IgD-negative memory B cell (primary cell): ENCODE measurements around the gene PITPNC1. TPM values are rescaled to one million over a fixed set of nuclear protein-coding genes. Genes with fewer than 3 reads are reported as not detected.
"Not testable (repeated sequence)": the region's sequence is repeated elsewhere in the genome, so short reads cannot be mapped to it uniquely, and the experiment has no call there.

ENCODE experiments used
- H3K27ac Mint-ChIP-seq, 3 donors: one replicate each; pipeline ENCODE4 v1.8.0; 2020 to 2022; ENCODE audit warnings: mild to moderate bottlenecking in 3 of 3, mixed read lengths in 3 of 3, moderate library complexity in 1 of 3
- H3K27me3 Mint-ChIP-seq: one replicate; pipeline ENCODE4 v1.8.0; 2021; ENCODE audit warnings: mixed read lengths
- H3K36me3 Mint-ChIP-seq: one replicate; pipeline ENCODE4 v1.8.0; 2020; ENCODE audit warnings: mild to moderate bottlenecking, mixed read lengths
- H3K4me1 Mint-ChIP-seq, 3 donors: one replicate each; pipeline ENCODE4 v1.8.0; 2020 to 2022; ENCODE audit warnings: mixed read lengths in 3 of 3, mild to moderate bottlenecking in 1 of 3
- H3K4me3 Mint-ChIP-seq, 4 donors: one replicate each; pipeline ENCODE4 v1.8.0; 2020 to 2022; ENCODE audit warnings: mild to moderate bottlenecking in 4 of 4, mixed read lengths in 4 of 4, moderate library complexity in 3 of 4
- H3K9me3 Mint-ChIP-seq, 3 donors: one replicate each; pipeline ENCODE4 v1.8.0; 2020 to 2021; ENCODE audit warnings: mixed read lengths in 3 of 3, mild to moderate bottlenecking in 1 of 3
- polyA plus RNA-seq: library from polyadenylated mRNA; unstranded; fragments of 300-500 nt; fragmentation: Illumina TruSeq; gene quantifications from one replicate; pipeline ENCODE4 v1.2.3, GENCODE V29; 2021

Gene PITPNC1
- polyA plus RNA-seq, 1 donor from 2014 or later: 26.0 TPM

- Mint-ChIP-seq H3K4me3 (no peak overlapping the region), H3K27ac (no peak overlapping the region), H3K36me3 (no peaks in the 10 kb centered on the region), H3K9me3 (peaks cover 6 to 7% (median 7%) of the 10 kb centered on the region in 3 donors), H3K27me3 (peaks cover 2% of the 10 kb centered on the region), H3K4me1 (peaks cover 3 to 10% (median 6%) of the 10 kb centered on the region in 3 donors)
These were observed 84.8 kb downstream of the PITPNC1 start for GRCh38 chr17:67461876-67462275.

GRCh38 chr17:67466251-67466796 lies 89.2 kb downstream of the PITPNC1 start:
- no peaks in the 10 kb centered on the region for H3K27me3 Mint-ChIP-seq
- no peak overlapping the region for H3K27ac Mint-ChIP-seq
- H3K4me1 Mint-ChIP-seq: peaks cover 6 to 10% (median 9%) of the 10 kb centered on the region in 3 donors
- peaks cover 0 to 2% (median 0%) of the 10 kb centered on the region in 3 donors for H3K9me3 Mint-ChIP-seq
- H3K4me3 Mint-ChIP-seq: no peak overlapping the region
- no peaks in the 10 kb centered on the region for H3K36me3 Mint-ChIP-seq

GRCh38 chr17:67467500-67468455 lies 90.7 kb downstream of the PITPNC1 start:
- peaks cover 0 to 5% (median 2%) of the 10 kb centered on the region in 3 donors for H3K9me3 Mint-ChIP-seq
- peak overlapping the region in 2 of 4 donors; percentile 15 to 78 for H3K4me3 Mint-ChIP-seq
- no peaks in the 10 kb centered on the region for H3K27me3 Mint-ChIP-seq
- peaks cover 6 to 10% (median 9%) of the 10 kb centered on the region in 3 donors for H3K4me1 Mint-ChIP-seq
- peaks cover 4% of the 10 kb centered on the region for H3K36me3 Mint-ChIP-seq
- peak overlapping the region in 1 of 3 donors; percentile 48 for H3K27ac Mint-ChIP-seq

- no peak overlapping the region for H3K27ac Mint-ChIP-seq
- H3K9me3 Mint-ChIP-seq: peaks cover 0 to 5% (median 2%) of the 10 kb centered on the region in 3 donors
- no peak overlapping the region for H3K4me3 Mint-ChIP-seq
- peaks cover 6 to 10% (median 7%) of the 10 kb centered on the region in 3 donors for H3K4me1 Mint-ChIP-seq
- peaks cover 4% of the 10 kb centered on the region for H3K36me3 Mint-ChIP-seq
- H3K27me3 Mint-ChIP-seq: no peaks in the 10 kb centered on the region
These were observed 92.3 kb downstream of the PITPNC1 start for GRCh38 chr17:67469208-67469980.

GRCh38 chr17:67470163-67470562 lies 93.1 kb downstream of the PITPNC1 start:
- no peak overlapping the region for H3K4me3 Mint-ChIP-seq
- H3K36me3 Mint-ChIP-seq: peaks cover 4% of the 10 kb centered on the region
- peaks cover 1% of the 10 kb centered on the region for H3K27me3 Mint-ChIP-seq
- no peak overlapping the region for H3K27ac Mint-ChIP-seq
- H3K4me1 Mint-ChIP-seq: peaks cover 8 to 10% (median 8%) of the 10 kb centered on the region in 3 donors
- peaks cover 0 to 5% (median 2%) of the 10 kb centered on the region in 3 donors for H3K9me3 Mint-ChIP-seq

GRCh38 chr17:67471118-67471517 lies 94.0 kb downstream of the PITPNC1 start:
- Mint-ChIP-seq H3K9me3 (peaks cover 0 to 5% (median 2%) of the 10 kb centered on the region in 3 donors), H3K27me3 (peaks cover 1% of the 10 kb centered on the region), H3K36me3 (peaks cover 4% of the 10 kb centered on the region), H3K4me3 (no peak overlapping the region), H3K27ac (no peak overlapping the region), H3K4me1 (peaks cover 13 to 17% (median 14%) of the 10 kb centered on the region in 3 donors)

- H3K9me3 Mint-ChIP-seq, H3K4me3 Mint-ChIP-seq, H3K27me3 Mint-ChIP-seq, H3K36me3 Mint-ChIP-seq, H3K27ac Mint-ChIP-seq: not testable (repeated sequence)
- peaks cover 12 to 14% (median 14%) of the 10 kb centered on the region in 3 donors for H3K4me1 Mint-ChIP-seq
These were observed 95.5 kb downstream of the PITPNC1 start for GRCh38 chr17:67472606-67473005.

- Mint-ChIP-seq H3K4me1 (peaks cover 7 to 12% (median 12%) of the 10 kb centered on the region in 3 donors), H3K36me3 (peaks cover 6% of the 10 kb centered on the region), H3K4me3 (peak overlapping the region in 1 of 4 donors; percentile 9), H3K27ac (no peak overlapping the region), H3K9me3 (peaks cover 0 to 5% (median 2%) of the 10 kb centered on the region in 3 donors), H3K27me3 (peaks cover 1% of the 10 kb centered on the region)
These were observed 97.1 kb downstream of the PITPNC1 start for GRCh38 chr17:67474081-67474661.

- Mint-ChIP-seq H3K9me3 (peaks cover 0 to 5% (median 2%) of the 10 kb centered on the region in 3 donors), H3K27me3 (peaks cover 1% of the 10 kb centered on the region), H3K4me3 (peak overlapping the region in 2 of 4 donors; percentile 14 to 61), H3K4me1 (peaks cover 7 to 12% (median 12%) of the 10 kb centered on the region in 3 donors), H3K36me3 (peaks cover 6% of the 10 kb centered on the region), H3K27ac (peak overlapping the region in 2 of 3 donors; percentile 24 to 55)
These were observed 98.3 kb downstream of the PITPNC1 start for GRCh38 chr17:67475161-67475937.

GRCh38 chr17:67476787-67477335 lies 99.8 kb downstream of the PITPNC1 start:
- H3K27ac Mint-ChIP-seq: no peak overlapping the region
- peaks cover 1% of the 10 kb centered on the region for H3K27me3 Mint-ChIP-seq
- H3K4me1 Mint-ChIP-seq: peaks cover 7 to 12% (median 12%) of the 10 kb centered on the region in 3 donors
- peaks cover 0 to 1% (median 0%) of the 10 kb centered on the region in 3 donors for H3K9me3 Mint-ChIP-seq
- no peak overlapping the region for H3K4me3 Mint-ChIP-seq
- peaks cover 2% of the 10 kb centered on the region for H3K36me3 Mint-ChIP-seq

GRCh38 chr17:67477687-67478086 lies 100.6 kb downstream of the PITPNC1 start:
- Mint-ChIP-seq H3K36me3 (peaks cover 2% of the 10 kb centered on the region), H3K4me1 (peaks cover 11 to 15% (median 12%) of the 10 kb centered on the region in 3 donors), H3K4me3 (peak overlapping the region in 2 of 4 donors; percentile 4 to 65), H3K27me3 (peaks cover 1% of the 10 kb centered on the region), H3K9me3 (no peaks in the 10 kb centered on the region), H3K27ac (peak overlapping the region in 1 of 3 donors; percentile 65)

GRCh38 chr17:67478401-67479041 lies 101.4 kb downstream of the PITPNC1 start:
- H3K9me3 Mint-ChIP-seq: no peaks in the 10 kb centered on the region
- no peak overlapping the region for H3K4me3 Mint-ChIP-seq
- peaks cover 11 to 15% (median 12%) of the 10 kb centered on the region in 3 donors for H3K4me1 Mint-ChIP-seq
- H3K36me3 Mint-ChIP-seq: peaks cover 2% of the 10 kb centered on the region
- H3K27me3 Mint-ChIP-seq: peaks cover 1% of the 10 kb centered on the region
- peak overlapping the region in 1 of 3 donors; percentile 65 for H3K27ac Mint-ChIP-seq

- Mint-ChIP-seq H3K27ac (no peak overlapping the region), H3K36me3 (peaks cover 2% of the 10 kb centered on the region), H3K4me1 (peaks cover 11 to 15% (median 12%) of the 10 kb centered on the region in 3 donors), H3K4me3 (no peak overlapping the region), H3K9me3 (no peaks in the 10 kb centered on the region), H3K27me3 (peaks cover 1% of the 10 kb centered on the region)
These were observed 102.1 kb downstream of the PITPNC1 start for GRCh38 chr17:67479148-67479547.
